ENCODE data around the gene CAMKK2.
"Not testable (repeated sequence)": the region's sequence is repeated elsewhere in the genome, so short reads cannot be mapped to it uniquely, and the experiment has no call there.

The CAMKK2 gene

GRCh38 chr12:121283841-121284240 lies 12.7 kb downstream of the CAMKK2 start:
- Histone ChIP-seq H3K9me3 (ENCODE audit: insufficient read depth, low read length, severe bottlenecking) (no peaks in the 10 kb centered on the region), H2AFZ (ENCODE audit: low read depth, low read length) (no peak overlapping the region)

GRCh38 chr12:121283388-121283787 lies 13.1 kb downstream of the CAMKK2 start:
- Histone ChIP-seq H3K4me1 (ENCODE audit: insufficient read depth, low read length) (no peaks in the 10 kb centered on the region), H3K79me2 (ENCODE audit: insufficient read depth, low read length) (peaks cover 29% of the 10 kb centered on the region; the same call in 1 of the 2 replicates)
- no peak for ATAC-seq (ENCODE audit: insufficient read depth, low read depth)

More at GRCh38 chr12:121283841-121284240, 12.7 kb downstream of the CAMKK2 start:
- Histone ChIP-seq H4K20me1 (ENCODE audit: insufficient read depth, low read length) (peaks cover 32% of the 10 kb centered on the region; the same call in 1 of the 2 replicates), H3K4me1 (ENCODE audit: insufficient read depth, low read length) (no peaks in the 10 kb centered on the region), H3K27ac (ENCODE audit: low read length) (no peak overlapping the region), H3K4me2 (ENCODE audit: insufficient read depth, low read length) (no peak overlapping the region), H3K9ac (ENCODE audit: low read depth, low read length) (no peak overlapping the region), H3K36me3 (ENCODE audit: insufficient read depth, low read length) (peaks cover 16% of the 10 kb centered on the region), H3K27me3 (ENCODE audit: insufficient read depth, low read length, poor library complexity) (no peaks in the 10 kb centered on the region), H3K79me2 (ENCODE audit: insufficient read depth, low read length) (peaks cover 32% of the 10 kb centered on the region; the same call in 1 of the 2 replicates), H3K4me3 (ENCODE audit: low read depth in 1 of 2, low read length in 2 of 2) (no peak overlapping the region)
- no peak for TF ChIP-seq EZH2 (IDR thresholded peaks at IDR 0.05; ENCODE audit: borderline replicate concordance, low read depth, low read length, severe bottlenecking)
- no peak for TF ChIP-seq CTCF (IDR thresholded peaks at IDR 0.05; ENCODE audit: borderline replicate concordance, extremely low read depth, low read length, poor library complexity, severe bottlenecking)
- DNase-seq (no peak), ATAC-seq (ENCODE audit: insufficient read depth, low read depth) (no peak)

DNA sequence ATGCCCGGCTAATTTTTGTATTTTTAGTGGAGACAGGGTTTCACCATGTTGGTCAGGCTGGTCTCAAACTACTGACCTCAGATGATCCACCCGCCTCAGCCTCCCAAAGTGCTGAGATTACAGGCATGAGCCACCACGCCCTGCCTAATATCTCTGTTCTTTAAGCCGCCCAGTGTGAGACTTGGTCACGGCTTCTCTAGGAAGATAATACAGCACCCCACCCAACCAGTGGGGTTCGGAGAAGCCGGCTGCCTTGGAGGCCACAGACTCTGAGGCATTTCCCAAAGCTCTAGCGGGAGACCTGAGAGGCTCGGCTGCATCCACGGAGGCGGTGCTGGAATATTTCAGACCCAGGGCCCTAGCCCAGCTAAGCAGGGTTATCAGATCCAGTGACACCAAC lies 13.6 kb downstream of the CAMKK2 start:
- H3K27me3 ChIP-seq (ENCODE audit: insufficient read depth, low read length, poor library complexity); H3K9ac ChIP-seq (ENCODE audit: low read depth, low read length); H2AFZ ChIP-seq (ENCODE audit: low read depth, low read length); H3K9me3 ChIP-seq (ENCODE audit: insufficient read depth, low read length, severe bottlenecking); H3K4me3 ChIP-seq (ENCODE audit: low read depth in 1 of 2, low read length in 2 of 2); H3K27ac ChIP-seq (ENCODE audit: low read length); H3K4me1 ChIP-seq (ENCODE audit: insufficient read depth, low read length); DNase-seq; H3K4me2 ChIP-seq (ENCODE audit: insufficient read depth, low read length); ATAC-seq (ENCODE audit: insufficient read depth, low read depth): not testable (repeated sequence)
- H4K20me1 ChIP-seq (ENCODE audit: insufficient read depth, low read length): peaks cover 30% of the 10 kb centered on the region; the same call in 1 of the 2 replicates
- peaks cover 18% of the 10 kb centered on the region for H3K36me3 ChIP-seq (ENCODE audit: insufficient read depth, low read length)
- H3K79me2 ChIP-seq (ENCODE audit: insufficient read depth, low read length): peaks cover 29% of the 10 kb centered on the region; the same call in 1 of the 2 replicates

More at GRCh38 chr12:121283388-121283787, 13.1 kb downstream of the CAMKK2 start:
- no peak for DNase-seq
- TF ChIP-seq CTCF (IDR thresholded peaks at IDR 0.05; ENCODE audit: borderline replicate concordance, extremely low read depth, low read length, poor library complexity, severe bottlenecking) (no peak), EZH2 (IDR thresholded peaks at IDR 0.05; ENCODE audit: borderline replicate concordance, low read depth, low read length, severe bottlenecking) (no peak)
- no peak overlapping the region for H3K4me3 ChIP-seq (ENCODE audit: low read depth in 1 of 2, low read length in 2 of 2)
- no peak overlapping the region for H3K9ac ChIP-seq (ENCODE audit: low read depth, low read length)
- no peak overlapping the region for H3K27ac ChIP-seq (ENCODE audit: low read length)
- peaks cover 18% of the 10 kb centered on the region for H3K36me3 ChIP-seq (ENCODE audit: insufficient read depth, low read length)
- H3K27me3 ChIP-seq (ENCODE audit: insufficient read depth, low read length, poor library complexity): no peaks in the 10 kb centered on the region
- no peak overlapping the region for H3K4me2 ChIP-seq (ENCODE audit: insufficient read depth, low read length)
- H2AFZ ChIP-seq (ENCODE audit: low read depth, low read length): no peak overlapping the region
- no peaks in the 10 kb centered on the region for H3K9me3 ChIP-seq (ENCODE audit: insufficient read depth, low read length, severe bottlenecking)
- peaks cover 34% of the 10 kb centered on the region; the same call in 1 of the 2 replicates for H4K20me1 ChIP-seq (ENCODE audit: insufficient read depth, low read length)

DNA sequence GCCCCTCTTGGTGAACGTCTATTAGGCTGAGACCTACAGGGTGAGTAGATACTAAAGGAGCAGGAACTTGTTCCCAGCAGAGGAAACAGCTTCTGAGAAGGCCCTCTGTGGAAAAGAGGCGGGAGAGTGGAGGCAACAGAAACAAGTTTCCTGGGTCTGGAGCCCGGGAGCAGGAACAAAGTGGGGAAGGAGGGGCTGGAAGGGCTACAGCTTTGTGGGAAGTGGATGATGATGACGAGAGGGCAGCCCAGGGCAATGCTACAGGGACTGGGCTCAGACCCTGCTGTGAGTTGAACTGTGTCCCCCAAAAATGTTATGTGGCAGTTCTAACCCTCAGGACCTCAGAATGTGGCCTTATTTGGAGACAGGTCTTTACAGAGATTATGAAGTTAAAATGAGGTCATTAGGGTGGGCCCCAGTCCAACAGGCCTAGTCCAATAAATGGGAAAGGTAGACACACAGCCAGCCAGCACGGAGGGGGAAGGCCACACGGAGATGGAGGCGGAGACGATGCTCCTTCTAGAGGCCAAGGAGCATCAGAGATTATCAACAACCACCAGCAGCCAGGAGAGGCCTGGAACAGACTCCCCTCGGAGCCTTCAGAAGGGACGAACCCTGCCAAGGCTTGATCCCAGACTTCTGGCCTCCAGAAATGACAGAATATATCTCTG lies 14.3 kb downstream of the CAMKK2 start:
- Histone ChIP-seq H3K4me2 (ENCODE audit: insufficient read depth, low read length) (no peak overlapping the region), H3K79me2 (ENCODE audit: insufficient read depth, low read length) (peaks cover 24% of the 10 kb centered on the region; the same call in 1 of the 2 replicates), H3K27me3 (ENCODE audit: insufficient read depth, low read length, poor library complexity) (no peaks in the 10 kb centered on the region), H3K4me3 (ENCODE audit: low read depth in 1 of 2, low read length in 2 of 2) (no peak overlapping the region), H3K4me1 (ENCODE audit: insufficient read depth, low read length) (no peaks in the 10 kb centered on the region), H4K20me1 (ENCODE audit: insufficient read depth, low read length) (peaks cover 28% of the 10 kb centered on the region; the same call in 1 of the 2 replicates), H3K36me3 (ENCODE audit: insufficient read depth, low read length) (peaks cover 18% of the 10 kb centered on the region), H3K27ac (ENCODE audit: low read length) (no peak overlapping the region), H3K9ac (ENCODE audit: low read depth, low read length) (no peak overlapping the region), H3K9me3 (ENCODE audit: insufficient read depth, low read length, severe bottlenecking) (no peaks in the 10 kb centered on the region), H2AFZ (ENCODE audit: low read depth, low read length) (no peak overlapping the region)
- ATAC-seq (ENCODE audit: insufficient read depth, low read depth) (no peak), DNase-seq (no peak)
- TF ChIP-seq CTCF (IDR thresholded peaks at IDR 0.05; ENCODE audit: borderline replicate concordance, extremely low read depth, low read length, poor library complexity, severe bottlenecking): no peak
- no peak for TF ChIP-seq EZH2 (IDR thresholded peaks at IDR 0.05; ENCODE audit: borderline replicate concordance, low read depth, low read length, severe bottlenecking)

GRCh38 chr12:121281116-121281515 lies 15.4 kb downstream of the CAMKK2 start:
- H4K20me1 ChIP-seq (ENCODE audit: insufficient read depth, low read length): peaks cover 21% of the 10 kb centered on the region; the same call in 1 of the 2 replicates
- DNase-seq; ATAC-seq (ENCODE audit: insufficient read depth, low read depth); H3K9ac ChIP-seq (ENCODE audit: low read depth, low read length); H3K9me3 ChIP-seq (ENCODE audit: insufficient read depth, low read length, severe bottlenecking); H3K4me1 ChIP-seq (ENCODE audit: insufficient read depth, low read length); H3K27me3 ChIP-seq (ENCODE audit: insufficient read depth, low read length, poor library complexity); H2AFZ ChIP-seq (ENCODE audit: low read depth, low read length); H3K4me2 ChIP-seq (ENCODE audit: insufficient read depth, low read length); H3K27ac ChIP-seq (ENCODE audit: low read length); H3K4me3 ChIP-seq (ENCODE audit: low read depth in 1 of 2, low read length in 2 of 2): not testable (repeated sequence)
- peaks cover 18% of the 10 kb centered on the region; the same call in 1 of the 2 replicates for H3K79me2 ChIP-seq (ENCODE audit: insufficient read depth, low read length)
- peaks cover 18% of the 10 kb centered on the region for H3K36me3 ChIP-seq (ENCODE audit: insufficient read depth, low read length)

Data from DND-41 (cell line).